NCI-H82 (cell line): Measurements from ENCODE around the gene MARCO.

ENCODE experiments used
- DNase-seq: peaks from one replicate; lab custom pipeline; 2025; lab: John Stamatoyannopoulos, UW

MARCO gene

DNA sequence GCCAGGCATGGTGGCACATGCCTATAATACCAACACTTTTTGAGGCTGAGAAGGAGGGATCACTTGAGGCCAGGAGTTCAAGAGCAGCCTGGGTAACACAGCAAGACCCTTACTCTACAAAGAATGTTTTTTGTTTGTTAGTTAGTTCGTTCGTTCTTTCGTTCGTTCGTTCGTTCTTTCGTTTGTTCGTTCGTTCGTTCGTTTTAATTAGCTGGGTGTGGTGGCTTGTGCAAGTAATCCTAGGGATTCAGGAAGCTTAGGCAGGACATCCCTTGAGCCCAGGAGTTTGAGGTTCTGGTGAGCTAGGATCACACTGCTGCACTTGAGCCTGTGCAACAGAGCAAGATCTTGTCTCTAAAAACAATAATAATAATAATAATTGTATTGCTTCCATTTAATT is 98.7 kb downstream of the MARCO start:
- no peak for DNase-seq
